ENCODE results near the gene ANKRD31. TPM values are rescaled to one million over a fixed set of nuclear protein-coding genes. Genes with fewer than 3 reads are reported as not detected.

The ANKRD31 gene
- total and polyA plus RNA-seq, 12 donors, result under 0.01 to 0.18 (median 0.11) TPM; not detected in 3

DNA sequence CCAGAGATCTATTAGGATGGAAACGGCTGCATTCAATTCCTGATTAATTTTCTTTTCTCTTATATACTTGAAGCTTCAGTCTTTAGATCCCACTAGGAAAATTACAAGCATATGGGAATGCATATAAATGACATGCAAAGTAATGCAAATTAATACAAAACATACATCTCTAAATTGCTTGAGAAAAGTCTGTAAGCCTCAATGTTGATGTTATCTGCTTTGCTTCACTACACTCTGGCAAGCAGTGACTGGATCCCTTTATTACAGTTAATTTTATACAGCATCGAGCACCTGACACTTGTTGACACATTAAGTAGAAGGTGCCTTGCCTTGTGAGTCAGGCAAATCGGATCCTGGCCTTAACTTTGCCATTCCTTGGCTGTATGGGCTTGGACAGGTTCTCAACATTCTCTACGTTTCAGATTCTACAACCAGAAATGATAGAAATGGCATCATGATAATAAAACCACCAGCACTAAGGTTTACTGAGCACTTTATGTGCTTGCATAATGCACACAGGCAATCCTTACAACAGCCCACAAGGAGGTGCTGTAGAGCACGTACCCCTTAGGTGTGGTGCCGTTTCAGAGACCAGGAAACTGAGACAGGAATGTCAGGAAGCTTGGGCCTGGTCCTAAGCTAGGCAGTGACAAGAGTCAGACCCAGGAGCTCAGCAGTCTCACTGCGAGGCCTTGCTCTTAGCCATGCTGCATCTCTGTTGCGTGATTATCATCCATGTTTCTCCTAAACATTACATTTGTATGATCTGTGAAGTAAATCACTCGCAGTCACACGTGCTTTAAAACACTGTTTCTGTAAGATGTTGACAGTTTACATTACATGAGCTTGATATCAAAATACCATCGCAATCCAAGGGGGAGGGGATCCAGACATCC lies 187.0 kb downstream of the ANKRD31 start:
- H3K4me1 ChIP-seq, result peaks cover 0 to 38% (median 21%) of the 10 kb centered on the region in 9 donors
- TF ChIP-seq, protein P1, sequence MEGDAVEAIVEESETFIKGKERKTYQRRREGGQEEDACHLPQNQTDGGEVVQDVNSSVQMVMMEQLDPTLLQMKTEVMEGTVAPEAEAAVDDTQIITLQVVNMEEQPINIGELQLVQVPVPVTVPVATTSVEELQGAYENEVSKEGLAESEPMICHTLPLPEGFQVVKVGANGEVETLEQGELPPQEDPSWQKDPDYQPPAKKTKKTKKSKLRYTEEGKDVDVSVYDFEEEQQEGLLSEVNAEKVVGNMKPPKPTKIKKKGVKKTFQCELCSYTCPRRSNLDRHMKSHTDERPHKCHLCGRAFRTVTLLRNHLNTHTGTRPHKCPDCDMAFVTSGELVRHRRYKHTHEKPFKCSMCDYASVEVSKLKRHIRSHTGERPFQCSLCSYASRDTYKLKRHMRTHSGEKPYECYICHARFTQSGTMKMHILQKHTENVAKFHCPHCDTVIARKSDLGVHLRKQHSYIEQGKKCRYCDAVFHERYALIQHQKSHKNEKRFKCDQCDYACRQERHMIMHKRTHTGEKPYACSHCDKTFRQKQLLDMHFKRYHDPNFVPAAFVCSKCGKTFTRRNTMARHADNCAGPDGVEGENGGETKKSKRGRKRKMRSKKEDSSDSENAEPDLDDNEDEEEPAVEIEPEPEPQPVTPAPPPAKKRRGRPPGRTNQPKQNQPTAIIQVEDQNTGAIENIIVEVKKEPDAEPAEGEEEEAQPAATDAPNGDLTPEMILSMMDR (IDR thresholded peaks at IDR 0.05), result peak; percentile 33 to 76 (median 69)
- DNase-seq (peak in 1 of 2 donors; percentile 33), ATAC-seq (peak in 2 of 8 donors; percentile 33 to 46)
- H3K4me3 ChIP-seq, result no peak overlapping the region
- H3K36me3 ChIP-seq, result peaks cover 0 to 19% (median 0%) of the 10 kb centered on the region in 9 donors
- peaks cover 0 to 43% (median 0%) of the 10 kb centered on the region in 7 donors for H3K27me3 ChIP-seq
- no peak overlapping the region for H3K27ac ChIP-seq
- H3K9me3 ChIP-seq, result no peaks in the 10 kb centered on the region
- WGBS, 2 donors, result 65 to 66% methylated on average over 11 of the region's 11 CpGs
- intact Hi-C loops (cut with DNase I), result loop anchor here in 5 of 10 donors (5.0 to 10.0 kb wide), 5 partner anchors 215 to 635 kb away; partner anchors contain the start of gene HMGCR (in 3 of the 5)

DNA sequence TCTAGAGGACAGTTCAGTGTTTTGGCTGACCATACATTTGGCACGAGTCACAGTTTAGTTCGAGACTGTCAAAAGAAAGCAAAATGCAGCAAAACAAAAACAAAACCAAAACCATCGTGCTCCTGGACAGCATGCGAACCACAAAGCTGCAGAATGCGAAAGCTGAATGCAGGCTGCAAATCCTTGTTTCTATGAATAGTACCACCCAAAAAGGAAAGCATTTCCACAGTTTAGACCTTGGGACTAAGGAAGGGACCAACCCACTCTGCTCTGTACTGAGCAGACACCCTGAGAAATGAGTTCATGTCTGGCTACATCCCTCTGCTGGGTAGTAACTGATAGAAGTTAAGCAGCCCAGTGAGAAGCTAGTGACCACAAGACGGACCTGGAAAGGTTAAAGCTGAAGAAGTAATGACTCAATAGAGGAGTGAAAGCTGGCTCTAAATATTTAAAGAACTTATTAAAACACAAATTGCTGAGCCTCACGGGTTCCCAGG lies 188.2 kb downstream of the ANKRD31 start:
- TF ChIP-seq, protein P1 (IDR thresholded peaks at IDR 0.05), result no peak
- peaks cover 0 to 31% (median 0%) of the 10 kb centered on the region in 7 donors for H3K27me3 ChIP-seq
- intact Hi-C loops (cut with DNase I), result loop anchor here in 3 of 10 donors (10.0 kb wide), 3 partner anchors 216 to 384 kb away; partner anchors contain the start of gene HMGCR (in 1 of the 3)
- ATAC-seq (no peak), DNase-seq (no peak)
- H3K9me3 ChIP-seq, result no peaks in the 10 kb centered on the region
- H3K4me3 ChIP-seq, result peak overlapping the region in 3 of 10 donors; percentile 10 to 19 (median 17)
- H3K36me3 ChIP-seq, result peaks cover 0 to 23% (median 0%) of the 10 kb centered on the region in 9 donors
- 67 to 81% methylated on average over 7 of the region's 7 CpGs for WGBS, 2 donors
- peaks cover 0 to 28% (median 14%) of the 10 kb centered on the region in 9 donors for H3K4me1 ChIP-seq
- no peak overlapping the region for H3K27ac ChIP-seq

GRCh38 chr5:75047356-75047755 lies 189.3 kb downstream of the ANKRD31 start:
- H3K4me3 ChIP-seq, result no peak overlapping the region
- no peaks in the 10 kb centered on the region for H3K9me3 ChIP-seq
- H3K27me3 ChIP-seq, result peaks cover 0 to 19% (median 0%) of the 10 kb centered on the region in 7 donors
- no peak overlapping the region for H3K27ac ChIP-seq
- no peak for ATAC-seq
- intact Hi-C loops (cut with DNase I), result loop anchor here in 3 of 10 donors (10.0 kb wide), 3 partner anchors 217 to 383 kb away; partner anchors contain the start of gene HMGCR (in 1 of the 3)
- DNase-seq, result no peak
- peaks cover 0 to 24% (median 11%) of the 10 kb centered on the region in 9 donors for H3K4me1 ChIP-seq
- peaks cover 0 to 28% (median 0%) of the 10 kb centered on the region in 9 donors for H3K36me3 ChIP-seq
- TF ChIP-seq, protein P1 (IDR thresholded peaks at IDR 0.05), result no peak

Data from heart right ventricle (tissue), 16 donors.